SU-DHL-6 (cell line): ENCODE data around the gene CUX1.

Source experiments
- H2AFZ ChIP-seq: fragments of 200-600 bp; sonication (generic); 2 replicates; pipeline ENCODE4 v1.6.1; 2014; ENCODE audit warnings: low read depth, mild to moderate bottlenecking, moderate library complexity, mixed read lengths, antibody characterized with exemption, low read length; ENCODE audit not compliant: severe bottlenecking
- H3F3A ChIP-seq: fragments of 200-600 bp; shearing (Covaris generic); 2 replicates; pipeline ENCODE4 v1.6.0; 2016; ENCODE audit warnings: antibody characterized with exemption, mild to moderate bottlenecking; ENCODE audit not compliant: insufficient read depth
- H3K27ac ChIP-seq: fragments of 200-600 bp; sonication (generic); 2 replicates; pipeline ENCODE4 v1.5.1; 2016; ENCODE audit warnings: low read depth, mild to moderate bottlenecking, low read length, moderate library complexity, mixed read lengths
- H3K27me3 ChIP-seq: fragments of 200-600 bp; sonication (generic), shearing (Covaris generic); 2 replicates; pipeline ENCODE4 v1.6.0; 2014; ENCODE audit warnings: mild to moderate bottlenecking, low read length
- H3K36me3 ChIP-seq: fragments of 200-600 bp; sonication (generic); 2 replicates; pipeline ENCODE4 v1.6.1; 2014; ENCODE audit warnings: mild to moderate bottlenecking, low read length, mixed read lengths
- H3K4me2 ChIP-seq: fragments of 300-600, 200-600 bp; shearing (Covaris generic), sonication (generic); 2 replicates; pipeline ENCODE4 v1.6.0; 2014; ENCODE audit warnings: low read length, low read depth, mild to moderate bottlenecking; ENCODE audit not compliant: poor library complexity, severe bottlenecking
- H3K4me3 ChIP-seq: fragments of 200-600 bp; sonication (generic); 2 replicates; pipeline ENCODE4 v1.5.1; 2014; ENCODE audit warnings: antibody characterized with exemption, low read length, mild to moderate bottlenecking, mixed read lengths; ENCODE audit not compliant: insufficient read depth, poor library complexity, severe bottlenecking
- H3K79me2 ChIP-seq: fragments of 200-600 bp; sonication (generic); 2 replicates; pipeline ENCODE4 v1.6.1; 2014; ENCODE audit warnings: mild to moderate bottlenecking, low read length, moderate library complexity; ENCODE audit not compliant: insufficient read depth
- H3K9ac ChIP-seq: fragments of 200-600 bp; sonication (generic); 2 replicates; pipeline ENCODE4 v1.7.0; 2014; ENCODE audit warnings: mild to moderate bottlenecking, low read length
- H3K9me2 ChIP-seq: fragments of 200-600 bp; sonication (generic); replicated peaks from 2 replicates; pipeline ENCODE4 v1.6.1; 2014; ENCODE audit warnings: low read length; ENCODE audit not compliant: insufficient read depth
- H3K9me3 ChIP-seq: fragments of 200-600 bp; sonication (generic); 2 replicates; pipeline ENCODE4 v1.6.1; 2014; ENCODE audit warnings: low read length, mixed read lengths; ENCODE audit not compliant: insufficient read depth
- H4K20me1 ChIP-seq: fragments of 200-600 bp; sonication (generic); 2 replicates; pipeline ENCODE4 v1.6.1; 2014; ENCODE audit warnings: low read depth, mild to moderate bottlenecking, antibody characterized with exemption, low read length, moderate library complexity, mixed read lengths
- CTCF ChIP-seq: fragments of 200-600 bp; sonication (generic); IDR thresholded peaks from one replicate; pipeline ENCODE4 v1.5.1; 2017; ENCODE audit warnings: antibody characterized with exemption, mild to moderate bottlenecking, low read length, moderate library complexity; ENCODE audit not compliant: insufficient read depth, poor library complexity, severe bottlenecking
- EZH2phosphoT487 ChIP-seq: fragments of 200-600 bp; sonication (generic), shearing (Covaris generic); conservative IDR thresholded peaks from 2 replicates; pipeline ENCODE4 v1.6.1; 2018; ENCODE audit warnings: mild to moderate bottlenecking, antibody characterized with exemption, low read length, moderate library complexity, mixed read lengths

CUX1 gene

GRCh38 chr7:102111061-102112041 lies 293.9 kb downstream of the CUX1 start:
- Histone ChIP-seq H3K36me3 (peaks cover 73% of the 10 kb centered on the region; the same call in 1 of the 2 replicates), H2AFZ (no peak overlapping the region), H3K4me2 (no peak overlapping the region), H3F3A (peaks cover 21% of the 10 kb centered on the region), H3K9me3 (no peaks in the 10 kb centered on the region), H3K9ac (no peak overlapping the region), H3K27me3 (no peaks in the 10 kb centered on the region), H3K27ac (no peak overlapping the region), H3K9me2 (no peaks in the 10 kb centered on the region), H3K79me2 (no peaks in the 10 kb centered on the region), H3K4me3 (no peak overlapping the region), H4K20me1 (peaks cover 8% of the 10 kb centered on the region)
- no peak for TF ChIP-seq CTCF
- no peak for TF ChIP-seq EZH2phosphoT487

GRCh38 chr7:102115181-102115580 lies 297.8 kb downstream of the CUX1 start:
- H3K4me2 ChIP-seq = no peak overlapping the region
- TF ChIP-seq EZH2phosphoT487 = no peak
- TF ChIP-seq CTCF = no peak

DNA sequence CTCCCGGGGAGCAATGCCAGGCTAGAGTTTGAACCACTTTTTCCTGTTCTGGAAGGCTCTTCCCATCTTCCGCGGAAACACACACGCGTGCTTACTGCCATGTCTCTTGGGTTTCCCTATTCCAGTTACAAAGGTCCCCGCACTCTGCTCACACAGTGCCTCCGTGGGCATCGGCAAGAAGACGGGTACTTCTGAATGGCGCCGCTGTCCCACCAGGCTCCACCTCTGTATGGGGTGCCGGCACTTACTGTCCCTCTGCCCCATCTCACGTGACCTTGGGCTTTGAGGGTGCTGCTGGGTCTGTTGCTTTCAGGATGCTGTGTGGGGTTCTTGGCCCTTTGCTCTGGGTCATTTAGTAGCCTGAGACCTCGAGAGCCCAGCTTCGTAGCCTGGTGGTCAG lies 298.5 kb downstream of the CUX1 start:
- no peaks in the 10 kb centered on the region for H3K9me3 ChIP-seq
- H3K36me3 ChIP-seq = peaks cover 56% of the 10 kb centered on the region; the same call in 1 of the 2 replicates
- H3K9me2 ChIP-seq = no peaks in the 10 kb centered on the region
- no peaks in the 10 kb centered on the region for H3K27me3 ChIP-seq
- no peak overlapping the region for H3K4me2 ChIP-seq
- TF ChIP-seq CTCF = no peak
- TF ChIP-seq EZH2phosphoT487 = no peak
- H2AFZ ChIP-seq = no peak overlapping the region
- H3F3A ChIP-seq = no peaks in the 10 kb centered on the region; the same call in 1 of the 2 replicates
- H3K79me2 ChIP-seq = no peaks in the 10 kb centered on the region; the same call in 1 of the 2 replicates
- H3K4me3 ChIP-seq = no peak overlapping the region
- H3K27ac ChIP-seq = no peak overlapping the region
- no peaks in the 10 kb centered on the region for H4K20me1 ChIP-seq
- H3K9ac ChIP-seq = no peak overlapping the region

More at GRCh38 chr7:102115181-102115580, 297.8 kb downstream of the CUX1 start:
- Histone ChIP-seq H3K27me3 (no peaks in the 10 kb centered on the region), H3K79me2 (no peaks in the 10 kb centered on the region; the same call in 1 of the 2 replicates), H2AFZ (no peak overlapping the region), H4K20me1 (peaks cover 3% of the 10 kb centered on the region; the same call in 1 of the 2 replicates), H3K27ac (no peak overlapping the region), H3K9me2 (no peaks in the 10 kb centered on the region), H3K4me3 (no peak overlapping the region), H3K9me3 (no peaks in the 10 kb centered on the region), H3K9ac (no peak overlapping the region), H3F3A (peaks cover 6% of the 10 kb centered on the region; the same call in 1 of the 2 replicates), H3K36me3 (peaks cover 59% of the 10 kb centered on the region; the same call in 1 of the 2 replicates)
